GM19468 (cell line): Measurements from ENCODE around the gene OXLD1.
A peak's percentile ranks its signal among the peaks of the same experiment; 100 is the strongest.
"Not testable (repeated sequence)": the region's sequence is repeated elsewhere in the genome, so short reads cannot be mapped to it uniquely, and the experiment has no call there.

Source experiments
- ATAC-seq: cut with Tn5 transposase; IDR thresholded peaks from one replicate; pipeline ENCODE4 v1.9.1; 2021; ENCODE audit warnings: mild to moderate bottlenecking, moderate library complexity, moderate number of reproducible peaks; ENCODE audit not compliant: unreplicated experiment; ENCODE audit errors: extremely low read depth

Gene OXLD1

DNA sequence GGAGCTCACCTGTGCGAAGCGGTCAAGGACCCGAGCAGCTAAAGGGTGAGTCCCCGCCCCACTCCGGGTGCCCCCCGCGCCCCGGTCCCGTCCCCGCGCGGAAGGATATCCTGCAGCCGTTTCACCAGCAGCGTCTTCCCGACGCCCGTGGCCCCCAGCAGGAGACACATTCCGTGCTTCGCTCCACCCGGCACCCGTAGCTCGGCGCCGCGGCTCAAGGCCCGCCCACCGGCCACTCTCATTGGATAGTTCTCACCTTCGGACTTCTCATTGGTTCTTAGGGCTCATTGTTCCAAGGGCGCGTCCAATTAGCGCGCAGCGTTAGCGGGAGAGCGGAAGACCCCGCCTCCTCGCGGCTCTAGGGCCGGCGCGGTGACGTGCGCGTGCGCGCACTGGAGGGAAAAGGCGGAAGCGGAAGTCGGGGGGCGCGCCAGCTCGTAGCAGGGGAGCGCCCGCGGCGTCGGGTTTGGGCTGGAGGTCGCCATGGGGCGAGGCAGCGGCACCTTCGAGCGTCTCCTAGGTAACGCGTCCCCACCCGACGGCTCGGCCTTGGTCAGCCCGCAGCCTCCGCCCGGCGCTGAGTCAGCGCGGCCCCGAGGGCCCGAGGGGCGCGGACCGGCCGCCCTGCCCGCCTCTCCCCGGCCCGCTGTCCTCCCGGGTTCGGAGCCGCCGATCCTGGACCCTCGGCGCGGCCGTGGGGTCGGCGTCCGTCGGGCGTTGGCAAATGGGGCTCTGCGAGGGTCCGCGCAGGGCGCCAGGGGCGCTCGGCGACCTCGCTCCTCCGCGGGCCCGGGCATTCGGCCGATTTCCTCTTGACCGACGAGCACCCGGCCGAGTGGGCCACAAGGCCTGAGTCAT, 17.4 kb upstream of the OXLD1 start, which contains the start of the genes ARL16 and HGS:
ARL16 (minus strand) TSS at position 214 of the 858 bp plus-strand sequence; CDS start at position 170, 44 bp downstream.
HGS (plus strand) TSS at position 428 of the 858 bp plus-strand sequence; CDS start at position 484, 56 bp downstream.
- ATAC-seq = peak; percentile 80

DNA sequence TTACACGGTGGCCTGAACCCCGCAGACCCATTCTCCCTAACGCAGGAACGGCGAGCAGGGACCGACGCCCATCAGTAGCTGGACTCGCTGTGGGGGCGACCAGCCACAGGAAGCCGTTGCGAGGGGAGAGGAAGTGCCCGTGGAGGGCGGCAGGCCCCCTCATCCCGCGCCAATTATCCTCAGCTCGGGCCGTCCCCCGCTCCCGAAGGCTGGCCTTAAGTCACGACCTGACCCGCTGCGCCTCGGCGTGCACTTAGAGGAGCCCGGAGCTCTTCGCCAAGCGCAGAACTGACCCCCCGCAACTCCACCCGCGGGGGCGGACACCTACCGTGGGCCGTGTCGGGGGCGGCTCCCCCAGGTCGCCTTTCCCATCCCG, 16.8 kb upstream of the OXLD1 start:
- no peak for ATAC-seq

DNA sequence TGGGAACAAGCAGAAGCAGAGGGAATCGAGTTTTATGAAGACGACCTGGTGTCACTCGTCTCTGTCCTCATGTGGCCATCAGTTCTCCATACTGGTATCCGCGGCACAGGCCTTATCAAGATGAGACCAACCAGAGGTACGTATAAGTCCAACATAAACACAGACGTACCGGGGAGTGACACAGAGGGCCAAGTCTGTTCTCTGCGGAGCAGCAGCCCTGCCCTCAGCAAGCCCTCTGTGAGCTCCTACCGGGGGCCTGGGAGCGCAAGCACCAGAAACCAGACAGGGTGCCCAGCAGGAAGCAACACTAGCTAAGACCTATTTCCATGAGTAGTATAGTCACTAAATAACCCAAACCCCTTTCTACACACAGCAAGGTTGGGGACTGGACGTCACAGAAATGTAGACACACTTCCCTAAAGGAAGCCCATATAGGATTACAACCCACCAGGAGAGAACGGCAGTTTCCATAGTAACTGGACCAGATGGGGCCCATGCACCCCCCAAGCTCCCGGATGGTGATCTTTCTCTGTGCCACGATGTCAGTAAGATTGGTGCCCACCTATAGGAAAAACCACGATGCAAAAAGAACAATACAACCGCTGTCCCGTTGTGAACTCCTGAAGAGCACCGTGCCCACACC, 16.3 kb upstream of the OXLD1 start:
- ATAC-seq = no peak

DNA sequence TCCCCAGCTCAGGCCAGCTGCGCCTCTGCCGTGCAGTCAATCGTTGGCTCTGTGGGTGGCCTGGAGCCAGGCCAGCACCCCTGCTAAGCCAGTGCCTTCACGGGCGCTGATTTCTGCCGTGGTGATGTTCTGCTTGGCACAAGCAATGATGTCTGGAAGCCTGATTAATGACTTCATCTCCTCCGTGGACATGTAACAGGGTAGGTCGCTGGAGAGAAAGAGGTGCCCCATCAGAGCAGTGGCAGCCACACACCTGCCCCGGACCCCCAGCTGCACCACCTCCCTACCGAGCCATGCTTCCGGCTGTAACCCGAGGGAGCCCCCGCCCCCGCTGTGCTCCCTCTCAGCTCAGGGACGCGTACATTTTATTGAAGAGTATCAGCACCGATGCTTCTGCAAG, 15.3 kb upstream of the OXLD1 start:
- no peak for ATAC-seq

DNA sequence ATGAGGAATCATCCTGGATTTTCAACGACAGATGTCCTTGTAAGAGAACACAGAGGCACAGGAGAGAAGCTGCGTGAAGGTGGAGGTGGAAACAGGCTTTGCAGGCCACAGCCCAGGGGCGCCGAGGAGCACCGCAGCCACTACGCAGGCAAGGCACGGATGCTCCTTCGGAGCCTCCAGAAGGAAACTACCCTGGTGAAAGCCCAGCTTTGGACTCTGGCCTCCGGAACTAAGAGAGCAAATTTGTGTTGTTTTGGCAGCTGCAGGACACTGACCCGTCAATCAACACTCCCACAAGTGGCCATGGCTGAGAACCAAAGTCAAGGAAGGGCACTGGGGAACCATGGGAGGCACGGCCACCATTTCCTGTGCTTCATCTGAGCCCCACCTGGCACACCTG, 13.7 kb upstream of the OXLD1 start:
- no peak for ATAC-seq

DNA sequence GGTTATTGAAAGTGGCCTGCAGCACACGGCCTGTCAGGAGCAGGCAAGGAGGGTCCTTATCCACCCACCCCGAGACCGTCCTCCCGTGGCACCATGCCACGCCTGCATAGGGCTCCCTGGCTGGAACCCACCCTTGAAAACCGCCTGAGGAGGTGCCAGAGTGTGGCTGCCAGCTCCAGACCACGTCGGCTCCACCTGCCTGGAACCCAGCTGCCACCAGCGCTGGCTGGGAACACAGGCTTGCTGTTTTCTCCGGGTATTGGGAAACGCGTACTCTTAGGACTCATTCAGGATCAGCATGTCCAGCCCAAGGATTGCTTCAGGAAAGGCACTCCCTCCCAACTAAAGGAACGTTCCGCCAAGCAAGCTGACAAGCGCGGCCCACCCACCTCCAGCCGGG, 10.5 kb upstream of the OXLD1 start:
- no peak for ATAC-seq

DNA sequence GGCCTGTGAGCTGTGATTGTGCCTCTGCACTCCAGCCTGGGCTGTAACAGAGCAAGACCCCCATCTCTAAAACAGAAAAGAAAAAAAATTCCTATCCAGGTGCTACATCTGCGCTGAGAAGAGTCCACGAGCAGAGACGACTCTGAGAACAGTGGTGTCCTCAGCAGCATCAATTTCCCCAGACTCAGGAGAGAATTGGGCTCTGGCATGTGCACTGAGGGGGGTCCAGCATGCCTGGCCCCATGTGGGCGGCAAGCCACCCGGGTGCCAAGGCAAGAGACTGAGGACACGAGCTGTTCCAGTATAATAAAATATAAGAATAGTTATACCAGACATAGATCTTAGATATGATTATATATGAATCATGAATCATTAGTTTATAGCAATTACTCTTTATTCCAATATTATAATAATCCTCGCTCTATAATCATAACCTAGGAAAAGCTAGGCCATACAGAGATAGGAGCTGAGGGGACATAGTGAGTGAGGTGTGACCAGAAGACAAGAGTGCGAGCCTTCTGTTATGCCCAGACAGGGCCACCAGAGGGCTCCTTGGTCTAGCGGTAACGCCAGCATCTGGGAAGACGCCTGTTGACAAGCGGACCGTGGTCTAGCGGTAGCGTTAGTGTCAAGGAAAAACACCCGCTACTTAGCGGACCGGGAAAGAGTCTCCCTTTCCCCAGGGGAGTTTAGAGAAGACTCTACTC, 9.3 kb upstream of the OXLD1 start:
- ATAC-seq = not testable (repeated sequence)

DNA sequence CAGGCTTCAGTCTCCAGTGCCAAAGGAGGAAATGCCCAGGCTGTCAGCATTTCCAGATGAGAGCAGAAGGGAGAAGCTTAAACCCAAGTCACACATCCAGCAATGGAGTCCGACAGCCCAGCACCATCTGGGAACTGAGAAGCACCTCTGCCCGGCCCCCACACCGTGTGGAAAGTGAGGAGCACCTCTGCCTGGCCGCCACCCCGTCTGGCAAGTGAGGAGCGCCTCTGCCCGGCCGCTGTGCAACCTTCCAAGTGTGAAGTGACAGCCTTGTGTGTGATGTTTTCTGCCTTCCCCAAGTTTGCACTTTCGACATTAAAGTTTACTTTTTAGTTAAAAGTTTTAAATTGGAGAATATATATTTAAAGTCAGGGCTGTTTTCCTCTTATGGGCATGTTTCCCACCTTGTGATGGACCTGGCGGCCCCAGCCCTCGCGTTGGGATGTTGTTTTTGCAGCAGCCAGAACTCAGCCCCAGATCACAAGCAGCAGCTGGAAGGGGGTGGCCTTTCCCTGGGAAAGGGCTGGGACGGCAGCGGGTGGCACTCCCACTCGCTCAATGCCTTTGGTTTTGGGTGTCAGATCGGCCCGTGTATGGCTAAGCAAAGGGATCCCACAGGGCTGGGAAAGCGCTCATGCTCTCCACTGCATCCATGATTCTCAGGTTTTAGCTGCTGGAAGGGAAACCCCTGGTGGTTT, 7.3 kb upstream of the OXLD1 start:
- ATAC-seq = no peak

DNA sequence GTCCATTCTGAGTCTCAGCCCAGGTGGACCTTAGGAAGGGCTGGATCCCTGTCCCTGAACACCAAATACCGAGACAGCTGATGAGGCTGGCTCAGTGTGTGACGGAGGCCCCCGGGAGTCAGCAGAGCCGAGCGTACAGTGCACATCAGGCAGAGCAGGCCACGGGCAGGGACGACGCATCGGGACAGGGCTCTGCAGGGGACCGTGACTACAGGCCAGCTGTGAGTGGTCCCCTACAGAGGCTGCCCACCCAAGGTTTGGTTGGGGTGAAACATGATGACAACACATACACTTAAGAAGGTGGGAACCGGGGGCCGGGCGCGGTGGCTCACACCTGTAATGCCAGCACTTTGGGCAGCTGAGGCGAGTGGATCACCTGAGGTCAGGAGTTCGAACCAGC, 6.5 kb upstream of the OXLD1 start:
- ATAC-seq = no peak

DNA sequence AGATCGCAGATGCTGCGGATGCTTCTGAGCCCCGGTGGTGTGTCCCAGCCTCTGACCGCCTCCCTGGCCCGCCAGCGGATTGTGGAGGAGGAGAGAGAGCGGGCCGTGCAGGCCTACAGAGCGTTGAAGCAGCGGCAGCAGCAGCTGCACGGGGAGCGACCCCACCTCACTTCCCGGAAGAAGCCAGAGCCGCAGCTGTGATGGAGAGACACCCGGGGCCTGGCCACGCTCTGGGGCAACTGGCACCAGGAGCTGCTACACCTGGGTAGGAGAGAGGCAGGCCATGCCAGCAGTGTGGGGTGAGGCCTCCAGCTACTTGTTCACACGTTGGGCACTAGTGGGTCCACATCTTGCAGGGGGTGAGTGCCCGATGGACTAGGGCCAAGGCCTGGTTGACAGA, 6.1 kb upstream of the OXLD1 start:
- ATAC-seq = no peak

DNA sequence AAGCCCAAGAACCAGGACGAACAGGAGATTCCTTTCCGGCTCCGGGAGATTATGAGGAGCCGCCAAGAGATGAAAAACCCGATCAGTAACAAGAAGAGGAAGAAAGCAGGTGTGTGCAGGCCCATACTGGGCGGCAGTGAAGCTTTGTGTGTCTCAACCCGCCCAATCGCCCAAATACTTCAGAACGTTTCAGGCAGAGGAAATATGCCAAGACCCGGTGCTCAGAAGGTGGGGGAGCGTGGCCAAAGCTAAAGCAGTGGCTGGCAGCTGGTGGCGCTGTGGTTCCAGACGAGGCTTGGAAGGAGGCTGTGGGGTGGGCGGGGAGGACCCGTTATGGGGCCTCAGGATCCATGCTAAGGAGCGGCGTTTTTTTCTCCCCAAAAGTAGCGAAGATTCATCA, 1.3 kb upstream of the OXLD1 start:
- ATAC-seq = no peak

DNA sequence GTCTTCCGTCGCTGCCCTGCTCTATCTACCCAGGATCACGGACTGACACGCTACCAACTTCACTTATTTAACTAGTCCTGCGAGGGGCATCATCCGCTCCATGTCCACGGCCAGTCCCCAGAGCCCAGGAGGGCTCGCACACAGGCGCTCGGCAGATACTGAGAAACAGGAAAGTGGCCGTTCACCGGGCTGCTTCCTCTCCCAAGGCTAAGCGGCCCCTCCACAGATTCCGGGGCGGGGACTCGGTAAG, 388 bp downstream of the OXLD1 start:
- ATAC-seq = no peak

DNA sequence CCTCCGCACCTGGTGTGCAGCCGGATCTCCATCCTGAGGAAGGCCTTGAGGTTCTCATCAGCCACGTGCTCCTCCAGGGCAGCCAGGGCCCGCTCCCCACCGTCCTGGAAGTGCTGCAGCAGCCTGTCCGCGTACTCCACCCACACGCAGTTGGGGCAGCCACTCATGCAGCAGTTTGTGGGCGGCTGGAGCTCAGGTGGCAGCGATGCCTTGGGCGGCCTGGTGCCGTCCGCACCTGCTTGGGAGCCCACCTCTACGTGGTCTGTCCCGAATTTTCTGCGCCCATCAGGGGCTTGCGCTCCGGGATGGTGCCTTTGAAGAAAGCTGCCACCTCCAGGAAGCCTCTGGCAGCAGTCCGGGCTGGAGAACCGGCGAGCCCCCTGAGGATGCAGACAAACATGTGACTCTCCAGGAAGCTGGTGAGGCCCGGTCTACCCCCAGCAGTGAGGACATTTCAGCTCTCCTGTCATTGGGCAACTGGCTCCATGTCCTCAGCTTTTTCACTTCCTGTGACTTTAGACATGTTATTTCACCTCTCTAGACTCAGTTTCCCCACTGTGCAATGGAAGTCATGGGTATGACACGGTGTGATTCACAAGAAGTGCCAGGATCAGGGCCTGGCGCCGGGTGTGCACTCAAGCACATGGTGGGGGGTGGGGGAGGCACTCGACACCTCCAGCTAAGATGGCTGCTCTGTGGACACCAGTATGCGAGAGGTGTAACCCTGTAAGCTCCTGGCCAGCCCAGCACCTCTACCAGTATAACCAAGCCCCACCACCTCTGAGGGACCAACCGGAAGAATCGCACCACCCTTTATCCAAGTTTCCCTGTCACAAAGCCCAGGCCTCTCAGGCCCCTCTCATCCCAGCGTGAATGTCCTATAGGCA, 957 bp downstream of the OXLD1 start:
- no peak for ATAC-seq

DNA sequence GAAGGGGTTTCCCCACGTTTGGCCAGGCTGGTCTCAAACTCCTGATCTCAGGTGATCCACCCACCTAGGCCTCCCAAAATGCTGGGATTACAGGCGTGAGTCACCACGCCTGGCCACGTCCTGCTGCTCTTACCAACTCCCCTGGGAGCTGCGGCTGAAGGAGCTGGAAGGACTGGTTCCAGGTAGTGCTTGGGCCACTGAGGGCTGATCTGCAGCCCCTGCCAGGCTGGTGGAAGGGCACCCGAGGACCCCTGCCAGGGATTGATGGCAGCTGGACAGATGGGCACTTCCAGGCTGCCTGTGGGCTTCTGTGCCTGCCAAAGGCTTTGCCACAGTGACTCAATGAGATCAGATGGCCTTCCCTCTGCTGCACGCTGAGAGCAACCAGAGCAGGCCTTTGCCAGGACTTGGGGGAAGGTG, 2.3 kb downstream of the OXLD1 start:
- no peak for ATAC-seq

DNA sequence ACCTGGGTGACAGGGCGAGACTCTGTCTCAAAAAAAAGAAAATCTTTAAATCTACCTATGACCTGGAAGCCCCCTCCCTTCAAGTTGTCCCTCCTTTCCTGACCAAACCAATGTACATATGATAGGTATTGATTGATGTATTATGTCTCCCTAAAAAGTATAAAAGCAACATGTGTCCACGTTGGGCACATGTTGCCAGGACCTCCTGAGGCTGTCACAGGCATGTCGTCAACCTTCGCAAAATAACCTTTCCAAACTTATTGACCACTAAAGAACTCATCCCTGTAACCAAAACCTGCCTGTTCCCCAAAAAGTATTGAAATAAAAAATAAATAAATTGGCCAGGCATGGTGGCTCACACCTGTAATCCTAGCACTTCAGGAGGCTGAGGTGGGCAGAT, 4.4 kb downstream of the OXLD1 start:
- ATAC-seq = no peak

DNA sequence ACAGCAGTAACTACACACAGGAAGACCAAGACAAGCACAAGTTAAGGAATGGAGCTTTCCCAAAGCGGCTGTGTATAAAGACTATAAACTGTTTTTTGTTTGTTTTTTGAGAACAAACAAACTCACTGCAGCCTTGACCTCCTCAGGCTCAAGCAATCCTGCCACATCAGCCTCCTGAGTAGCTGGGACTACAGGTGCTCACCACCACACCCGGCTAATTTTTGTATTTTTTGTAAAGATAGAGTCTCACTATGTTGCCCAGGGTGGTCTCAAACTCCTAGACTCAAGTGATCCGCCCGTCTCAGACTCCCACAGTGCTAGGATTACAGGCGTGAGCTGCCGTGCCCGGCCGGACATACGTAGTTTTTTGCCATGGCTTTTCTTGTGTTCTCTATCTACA, 6.0 kb downstream of the OXLD1 start:
- ATAC-seq = no peak

DNA sequence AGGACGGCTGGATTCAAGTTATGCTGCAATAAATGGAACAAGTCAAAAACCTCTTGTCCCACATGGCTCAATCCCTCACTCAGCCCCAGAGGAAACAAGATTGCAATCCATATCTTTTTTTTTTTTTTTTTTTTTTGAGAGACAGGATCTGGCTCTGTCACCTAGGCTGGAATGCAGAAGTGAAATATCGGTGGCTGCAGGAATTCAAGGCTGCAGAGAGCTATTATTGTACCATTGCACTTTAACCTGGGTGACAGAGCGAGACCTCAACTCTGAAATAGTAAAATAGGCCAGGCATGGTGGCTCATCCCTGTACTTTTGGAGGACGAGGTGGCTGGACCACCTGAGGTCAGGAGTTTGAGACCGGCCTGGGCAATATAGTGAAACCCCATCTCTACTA, 7.4 kb downstream of the OXLD1 start:
- ATAC-seq = no peak

DNA sequence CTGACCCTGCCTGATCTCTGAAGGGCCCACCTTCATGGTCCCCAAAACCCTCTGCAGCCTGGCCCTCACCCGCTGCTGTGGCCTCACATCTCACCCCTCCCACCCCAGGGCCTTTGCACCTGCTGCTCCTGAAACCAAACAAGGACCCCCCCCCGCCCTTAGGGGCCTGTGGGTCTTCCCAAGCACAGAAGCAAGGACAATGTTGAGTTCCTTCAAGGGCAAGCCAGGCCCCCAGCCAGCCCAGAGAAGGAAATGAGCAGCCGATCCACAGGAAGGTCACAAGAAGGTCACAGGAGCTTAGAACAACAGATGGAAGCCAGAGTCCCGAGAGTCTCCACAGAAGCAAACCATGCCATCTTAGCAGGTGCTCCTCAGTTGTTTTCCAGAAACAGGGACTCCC, 9.6 kb downstream of the OXLD1 start:
- no peak for ATAC-seq

DNA sequence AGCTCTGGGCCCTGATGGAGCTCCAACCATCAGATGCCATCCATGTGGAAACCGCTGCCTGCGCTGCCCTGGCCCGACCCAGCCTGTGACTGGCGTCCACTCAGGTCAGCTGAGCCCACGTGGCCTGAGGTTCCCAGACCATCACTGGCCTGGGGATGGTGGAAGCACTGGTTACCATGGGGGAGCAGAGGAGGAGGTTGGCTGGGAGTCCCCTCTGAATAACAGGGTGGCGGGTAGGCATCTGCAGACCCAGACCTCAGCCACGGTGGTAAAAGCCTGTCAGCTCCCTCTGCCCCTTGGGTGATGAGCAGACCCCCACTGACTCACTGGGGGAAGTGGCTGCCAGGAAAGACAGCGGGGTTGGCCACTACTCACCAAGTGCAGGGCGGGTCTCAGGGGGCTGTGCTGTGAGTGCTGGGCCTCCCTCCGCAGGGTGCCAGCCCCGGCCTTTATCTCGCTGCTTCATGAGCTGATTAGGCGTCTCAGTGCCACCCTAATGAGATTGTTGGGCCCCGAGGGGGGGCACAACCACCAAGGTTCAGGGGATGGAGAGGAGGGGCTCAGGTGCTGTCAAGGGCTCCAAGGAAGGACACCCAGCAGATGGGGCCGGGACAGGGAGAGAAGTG, 10.2 kb downstream of the OXLD1 start, which contains the start of gene PDE6G:
PDE6G (minus strand) TSS at position 425 of the 626 bp plus-strand sequence. CDS start 3,237 bp downstream, outside the sequence.
- ATAC-seq = no peak
